SK-N-SH (cell line): ENCODE measurements around the gene ACAD11. TPM values are rescaled to one million over a fixed set of nuclear protein-coding genes. Genes with fewer than 3 reads are reported as not detected.

Experiments
- CTCF ChIA-PET: fragments of 300-600, 350-600 bp; formaldehyde crosslinking; extraction: SDS; loops from one replicate; lab custom pipeline; 2021; lab: Yijun Ruan, JAX
- POLR2A ChIA-PET: fragments of 350-600 bp; sonication (Branson Sonifier 250); formaldehyde crosslinking; extraction: SDS; loops from one replicate; lab custom pipeline; 2020; ENCODE audit warnings: antibody characterized with exemption, inconsistent platforms; lab: Yijun Ruan, JAX
- DNase-seq: peaks from one replicate; pipeline ENCODE4 v3.0.0; 2012
- H2AFZ ChIP-seq: fragments of 200-600 bp; sonication (generic); 2 replicates; pipeline ENCODE4 v1.8.1; 2016; ENCODE audit warnings: antibody characterized with exemption, mild to moderate bottlenecking, low read depth
- H3F3A ChIP-seq: fragments of 200-600 bp; sonication (generic); replicated peaks from 2 replicates; pipeline ENCODE3; 2016; ENCODE audit warnings: antibody characterized with exemption, mild to moderate bottlenecking; ENCODE audit not compliant: insufficient read depth
- H3K27ac ChIP-seq, 2 experiments: fragments of 200-500 bp in 1 of 2; fragments of 200-600 bp in 1 of 2; sonication (Bioruptor generic) in 1 of 2; sonication (generic), shearing (Covaris generic) in 1 of 2; 2 replicates each; pipeline versions ENCODE4 v1.5.1 to v1.6.1; 2014 to 2016; ENCODE audit warnings: low read depth in 2 of 2, inconsistent platforms in 1 of 2, low read length in 1 of 2, mild to moderate bottlenecking in 1 of 2, mixed read lengths in 1 of 2
- H3K27me3 ChIP-seq: fragments of 200-600 bp; sonication (generic), shearing (Covaris generic); 2 replicates; pipeline ENCODE4 v1.6.1; 2016; ENCODE audit warnings: mixed run types; ENCODE audit not compliant: insufficient read depth
- H3K36me3 ChIP-seq, 2 experiments: fragments of 200-500 bp in 1 of 2; fragments of 200-600 bp in 1 of 2; sonication (Bioruptor generic) in 1 of 2; sonication (generic) in 1 of 2; replicated peaks in 1 of 2; 2 replicates each; pipeline versions ENCODE3 to v1.5.1; 2014 to 2016; ENCODE audit warnings: low read length in 1 of 2, mild to moderate bottlenecking in 1 of 2; ENCODE audit not compliant: insufficient read depth in 2 of 2, control insufficient read depth in 1 of 2
- H3K4me1 ChIP-seq, 2 experiments: fragments of 200-500 bp in 1 of 2; fragments of 200-600 bp in 1 of 2; sonication (Bioruptor generic) in 1 of 2; sonication (generic), shearing (Covaris generic) in 1 of 2; 2 replicates each; pipeline versions ENCODE4 v1.5.1 to v1.6.1; 2014 to 2016; ENCODE audit warnings: low read depth in 1 of 2, low read length in 1 of 2, mixed run types in 1 of 2; ENCODE audit not compliant: insufficient read depth in 2 of 2, control insufficient read depth in 1 of 2
- H3K4me2 ChIP-seq: fragments of 200-600 bp; sonication (generic), shearing (Covaris generic); 2 replicates; pipeline ENCODE4 v1.6.1; 2017; ENCODE audit warnings: mixed run types
- H3K4me3 ChIP-seq, 2 experiments: fragments of 200-500 bp in 1 of 2; fragments of 200-600 bp in 1 of 2; sonication (Bioruptor generic) in 1 of 2; sonication (generic), shearing (Covaris generic) in 1 of 2; 2 replicates each; pipeline versions ENCODE4 v1.5.1 to v1.8.1; 2014 to 2016; ENCODE audit warnings: low read depth in 2 of 2, inconsistent platforms in 1 of 2, low read length in 1 of 2, mild to moderate bottlenecking in 1 of 2, mixed read lengths in 1 of 2, moderate library complexity in 1 of 2
- H3K79me2 ChIP-seq: fragments of 200-600 bp; sonication (generic); 2 replicates; pipeline ENCODE4 v1.8.1; 2017; ENCODE audit warnings: mild to moderate bottlenecking; ENCODE audit not compliant: insufficient read depth
- H3K9ac ChIP-seq: fragments of 200-600 bp; sonication (generic); 2 replicates; pipeline ENCODE4 v1.6.1; 2017; ENCODE audit warnings: mixed run types
- H3K9me2 ChIP-seq: fragments of 200-600 bp; sonication (generic); 2 replicates; pipeline ENCODE4 v1.6.1; 2017; ENCODE audit warnings: mixed run types
- H3K9me3 ChIP-seq: fragments of 200-600 bp; sonication (generic); 2 replicates; pipeline ENCODE4 v1.6.1; 2017; ENCODE audit warnings: mixed run types, mild to moderate bottlenecking, moderate library complexity
- H4K20me1 ChIP-seq: fragments of 200-600 bp; sonication (generic); 2 replicates; pipeline ENCODE4 v1.6.1; 2017; ENCODE audit warnings: mild to moderate bottlenecking, mixed run types; ENCODE audit not compliant: insufficient read depth
- CHD2 ChIP-seq: fragments of 150-350 bp; IDR thresholded peaks from 2 replicates; pipeline ENCODE4 v1.6.1; 2018; ENCODE audit warnings: low read length; ENCODE audit not compliant: partially characterized antibody
- ELF1 ChIP-seq: IDR thresholded peaks from 2 replicates; pipeline ENCODE4 v1.4.0; 2012
- FOSL2 ChIP-seq: IDR thresholded peaks from 2 replicates; pipeline ENCODE4 v1.4.0; 2012; ENCODE audit warnings: low read depth, mild to moderate bottlenecking, moderate library complexity, borderline replicate concordance
- FOXM1 ChIP-seq: IDR thresholded peaks from 2 replicates; pipeline ENCODE4 v1.4.0; 2012; ENCODE audit warnings: low read depth, mild to moderate bottlenecking
- GABPA ChIP-seq: IDR thresholded peaks from 2 replicates; pipeline ENCODE4 v1.4.0; 2012; ENCODE audit warnings: low read depth, mild to moderate bottlenecking
- GATA2 ChIP-seq: sonication (generic); formaldehyde crosslinking; IDR thresholded peaks from 2 replicates; pipeline ENCODE4 v1.5.0; 2020; ENCODE audit warnings: mild to moderate bottlenecking, missing genetic modification reagents
- RAD21 ChIP-seq: IDR thresholded peaks from 2 replicates; pipeline ENCODE4 v1.6.1; 2012; ENCODE audit warnings: mild to moderate bottlenecking, low read length
- RCOR1 ChIP-seq: fragments of 150-350 bp; IDR thresholded peaks from 2 replicates; pipeline ENCODE4 v1.6.1; 2017; ENCODE audit warnings: antibody characterized with exemption, low read length
- RXRA ChIP-seq: IDR thresholded peaks from 2 replicates; pipeline ENCODE4 v1.4.0; 2012; ENCODE audit warnings: low read depth, mild to moderate bottlenecking, borderline replicate concordance
- TAF1 ChIP-seq: IDR thresholded peaks from 2 replicates; pipeline ENCODE4 v1.6.1; 2012; ENCODE audit warnings: low read depth, mild to moderate bottlenecking, low read length, moderate library complexity, borderline replicate concordance
- TCF12 ChIP-seq: IDR thresholded peaks from 2 replicates; pipeline ENCODE4 v1.4.0; 2012
- TEAD4 ChIP-seq: IDR thresholded peaks from 2 replicates; pipeline ENCODE4 v1.4.0; 2012; ENCODE audit warnings: mild to moderate bottlenecking, borderline replicate concordance; ENCODE audit not compliant: insufficient read depth
- USF2 ChIP-seq: fragments of 150-350 bp; IDR thresholded peaks from 2 replicates; pipeline ENCODE4 v1.6.1; 2017; ENCODE audit warnings: antibody characterized with exemption, low read length, low read depth, borderline replicate concordance
- WGBS: methylation state at CpG from one replicate; pipeline ENCODE4 v1.1.6; 2017; ENCODE audit warnings: low lambda C conversion rate; 5-methylcytosine and 5-hydroxymethylcytosine counted together
- polyA plus RNA-seq, 3 experiments: library from polyadenylated mRNA; depleted of rRNA; stranded (reverse); fragments of >200 nt; gene quantifications; 2 replicates each; pipeline ENCODE4 v1.2.3, GENCODE V29; 2012
- TF ChIP-seq, protein P1 (sequence below): IDR thresholded peaks from 2 replicates; pipeline ENCODE4 v1.6.1; 2012; ENCODE audit warnings: mild to moderate bottlenecking, low read depth, low read length, moderate library complexity
- TF ChIP-seq, protein P2 (sequence below): IDR thresholded peaks from 2 replicates; pipeline ENCODE4; 2012

Gene ACAD11
- polyA plus RNA-seq, 1 of the 3 experiments (the other 2 are of a cell fraction) = 16.3 TPM

DNA sequence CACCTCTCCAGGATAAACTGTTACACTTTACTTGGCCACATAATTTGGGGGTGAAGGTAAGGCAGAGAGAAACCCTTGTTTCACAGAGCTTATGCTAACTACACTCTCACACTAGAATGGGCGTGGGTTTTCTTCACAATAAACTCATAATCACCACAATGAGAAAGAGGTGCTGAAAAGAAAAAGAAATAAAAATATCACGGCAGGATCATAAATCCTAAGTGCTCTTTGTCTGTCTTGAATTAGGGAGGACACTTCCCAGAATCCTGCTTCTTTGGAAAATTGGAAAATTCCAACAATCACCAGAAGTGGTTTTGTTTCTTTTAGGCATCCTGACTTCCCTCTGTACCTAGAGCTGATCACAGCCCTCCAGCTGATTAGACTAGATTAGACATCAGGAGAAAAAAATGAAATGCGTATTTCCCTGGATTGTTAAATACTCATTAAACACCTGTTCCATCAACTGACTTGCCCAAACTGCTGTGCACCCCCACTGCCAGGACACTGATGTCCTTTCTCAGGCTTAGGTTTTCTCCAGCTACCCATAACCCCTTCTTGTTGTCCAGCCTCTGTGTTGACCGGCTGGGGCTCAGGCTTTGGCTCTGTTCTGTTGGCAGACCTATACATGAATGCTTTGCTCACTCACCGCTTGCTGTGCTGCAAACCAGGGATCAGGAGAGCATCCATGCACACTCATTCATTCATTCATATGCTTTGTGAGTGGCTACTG, 104.1 kb downstream of the ACAD11 start:
- Histone ChIP-seq H3K9me3 (no peaks in the 10 kb centered on the region), H3K9ac (no peak overlapping the region), H4K20me1 (no peaks in the 10 kb centered on the region), H3K36me3 (peaks cover 7% of the 10 kb centered on the region in 2 experiments), H3K4me1 (peaks cover 7% of the 10 kb centered on the region in 2 experiments; a peak in 3 of 4 replicates), H3K9me2 (no peaks in the 10 kb centered on the region), H3K27ac (no peak overlapping the region), H3K4me2 (no peak overlapping the region), H3K4me3 (no peak overlapping the region), H3K27me3 (no peaks in the 10 kb centered on the region), H3F3A (peaks cover 1% of the 10 kb centered on the region), H2AFZ (no peak overlapping the region), H3K79me2 (no peaks in the 10 kb centered on the region)
- CTCF ChIA-PET = interaction anchor here (0.7 to 1.8 kb wide), 2 partner anchors 13 to 20 kb away, joined by 3 to 6 read pairs; no protein-coding TSS in a partner anchor
- no peak for DNase-seq
- POLR2A ChIA-PET = no interaction called here
- WGBS = 94% methylated on average over 5 of the region's 5 CpGs
- TF ChIP-seq TAF1 (no peak), RCOR1 (no peak), CHD2 (no peak), RAD21 (no peak)
- TF ChIP-seq, protein P1, sequence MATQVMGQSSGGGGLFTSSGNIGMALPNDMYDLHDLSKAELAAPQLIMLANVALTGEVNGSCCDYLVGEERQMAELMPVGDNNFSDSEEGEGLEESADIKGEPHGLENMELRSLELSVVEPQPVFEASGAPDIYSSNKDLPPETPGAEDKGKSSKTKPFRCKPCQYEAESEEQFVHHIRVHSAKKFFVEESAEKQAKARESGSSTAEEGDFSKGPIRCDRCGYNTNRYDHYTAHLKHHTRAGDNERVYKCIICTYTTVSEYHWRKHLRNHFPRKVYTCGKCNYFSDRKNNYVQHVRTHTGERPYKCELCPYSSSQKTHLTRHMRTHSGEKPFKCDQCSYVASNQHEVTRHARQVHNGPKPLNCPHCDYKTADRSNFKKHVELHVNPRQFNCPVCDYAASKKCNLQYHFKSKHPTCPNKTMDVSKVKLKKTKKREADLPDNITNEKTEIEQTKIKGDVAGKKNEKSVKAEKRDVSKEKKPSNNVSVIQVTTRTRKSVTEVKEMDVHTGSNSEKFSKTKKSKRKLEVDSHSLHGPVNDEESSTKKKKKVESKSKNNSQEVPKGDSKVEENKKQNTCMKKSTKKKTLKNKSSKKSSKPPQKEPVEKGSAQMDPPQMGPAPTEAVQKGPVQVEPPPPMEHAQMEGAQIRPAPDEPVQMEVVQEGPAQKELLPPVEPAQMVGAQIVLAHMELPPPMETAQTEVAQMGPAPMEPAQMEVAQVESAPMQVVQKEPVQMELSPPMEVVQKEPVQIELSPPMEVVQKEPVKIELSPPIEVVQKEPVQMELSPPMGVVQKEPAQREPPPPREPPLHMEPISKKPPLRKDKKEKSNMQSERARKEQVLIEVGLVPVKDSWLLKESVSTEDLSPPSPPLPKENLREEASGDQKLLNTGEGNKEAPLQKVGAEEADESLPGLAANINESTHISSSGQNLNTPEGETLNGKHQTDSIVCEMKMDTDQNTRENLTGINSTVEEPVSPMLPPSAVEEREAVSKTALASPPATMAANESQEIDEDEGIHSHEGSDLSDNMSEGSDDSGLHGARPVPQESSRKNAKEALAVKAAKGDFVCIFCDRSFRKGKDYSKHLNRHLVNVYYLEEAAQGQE = no peak

GRCh38 chr3:132554437-132554836, 105.2 kb downstream of the ACAD11 start:
- Histone ChIP-seq H4K20me1 (no peaks in the 10 kb centered on the region), H3K4me1 (peaks cover 7 to 17% of the 10 kb centered on the region in 2 experiments; a peak in 3 of 4 replicates), H3K27ac (no peak overlapping the region), H3K27me3 (no peaks in the 10 kb centered on the region), H3K36me3 (peaks cover 2 to 5% of the 10 kb centered on the region in 2 experiments), H3K9me2 (no peaks in the 10 kb centered on the region), H2AFZ (no peak overlapping the region), H3K4me2 (no peak overlapping the region), H3K9me3 (no peaks in the 10 kb centered on the region), H3K9ac (no peak overlapping the region), H3K79me2 (no peaks in the 10 kb centered on the region), H3K4me3 (no peak overlapping the region), H3F3A (peaks cover 12% of the 10 kb centered on the region)
- POLR2A ChIA-PET = no interaction called here
- CTCF ChIA-PET = interaction anchor here (2.7 kb wide), 1 partner anchor 88 kb away, joined by 7 read pairs; no protein-coding TSS in a partner anchor
- TF ChIP-seq CHD2 (no peak), FOXM1 (no peak), RXRA (no peak), GABPA (no peak), FOSL2 (no peak), TCF12 (no peak), TEAD4 (no peak), USF2 (no peak), GATA2 (CRISPR knock-in tag) (no peak), ELF1 (no peak)
- TF ChIP-seq, protein P2, sequence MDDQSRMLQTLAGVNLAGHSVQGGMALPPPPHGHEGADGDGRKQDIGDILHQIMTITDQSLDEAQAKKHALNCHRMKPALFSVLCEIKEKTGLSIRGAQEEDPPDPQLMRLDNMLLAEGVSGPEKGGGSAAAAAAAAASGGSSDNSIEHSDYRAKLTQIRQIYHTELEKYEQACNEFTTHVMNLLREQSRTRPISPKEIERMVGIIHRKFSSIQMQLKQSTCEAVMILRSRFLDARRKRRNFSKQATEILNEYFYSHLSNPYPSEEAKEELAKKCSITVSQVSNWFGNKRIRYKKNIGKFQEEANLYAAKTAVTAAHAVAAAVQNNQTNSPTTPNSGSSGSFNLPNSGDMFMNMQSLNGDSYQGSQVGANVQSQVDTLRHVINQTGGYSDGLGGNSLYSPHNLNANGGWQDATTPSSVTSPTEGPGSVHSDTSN = no peak
- 92% methylated on average over 8 of the region's 8 CpGs for WGBS
- no peak for DNase-seq
